CD8-positive, alpha-beta memory T cell (primary cell): Measurements from ENCODE around the gene CYP3A4. TPM values are rescaled to one million over a fixed set of nuclear protein-coding genes. Genes with fewer than 3 reads are reported as not detected.
A peak's percentile ranks its signal among the peaks of the same experiment; 100 is the strongest.

ENCODE experiments used
- CTCF ChIA-PET: fragments of 350-600 bp; sonication (Branson Sonifier 250); formaldehyde crosslinking; loops from one replicate; lab custom pipeline; 2021; ENCODE audit warnings: antibody characterized with exemption; lab: Charles Lee
- POLR2A ChIA-PET: fragments of 350-600 bp; sonication (Branson Sonifier 250); formaldehyde crosslinking; loops from one replicate; lab custom pipeline; 2021; ENCODE audit warnings: antibody characterized with exemption; lab: Charles Lee
- DNase-seq, 5 donors: peaks; one replicate each; pipeline versions ENCODE4 v3.0.0 to v3.0.0-alpha.2; 2020 to 2022; ENCODE audit warnings: mixed read lengths in 1 of 5
- H3K27ac ChIP-seq: one replicate; pipeline ENCODE4 v1.7.0; 2013; ENCODE audit warnings: low read depth, mild to moderate bottlenecking, low read length, moderate library complexity
- H3K27me3 ChIP-seq: 2 replicates; pipeline ENCODE4 v1.7.0; 2013; ENCODE audit warnings: low read length, mild to moderate bottlenecking; ENCODE audit not compliant: insufficient read depth, poor library complexity, severe bottlenecking
- H3K36me3 ChIP-seq: 2 replicates; pipeline ENCODE4 v1.7.0; 2013; ENCODE audit warnings: mild to moderate bottlenecking, low read length, moderate library complexity; ENCODE audit not compliant: insufficient read depth
- H3K4me1 ChIP-seq: 2 replicates; pipeline ENCODE4 v1.7.0; 2013; ENCODE audit warnings: mild to moderate bottlenecking, low read length, moderate library complexity; ENCODE audit not compliant: insufficient read depth
- H3K4me3 ChIP-seq: 2 replicates; pipeline ENCODE4 v1.7.0; 2013; ENCODE audit warnings: mild to moderate bottlenecking, low read length
- H3K9me3 ChIP-seq: 2 replicates; pipeline ENCODE4 v1.7.0; 2013; ENCODE audit warnings: mild to moderate bottlenecking, low read length
- H3K27ac Mint-ChIP-seq, 8 donors: one replicate each; pipeline ENCODE4 v1.8.0; 2020 to 2021; ENCODE audit warnings: mixed read lengths in 8 of 8, mild to moderate bottlenecking in 6 of 8, inconsistent platforms in 3 of 8, moderate library complexity in 3 of 8
- H3K27me3 Mint-ChIP-seq, 2 donors: one replicate each; pipeline ENCODE4 v1.8.0; 2020 to 2021; ENCODE audit warnings: mixed read lengths in 2 of 2, mild to moderate bottlenecking in 1 of 2, moderate library complexity in 1 of 2
- H3K36me3 Mint-ChIP-seq, 3 donors: one replicate each; pipeline ENCODE4 v1.8.0; 2020 to 2021; ENCODE audit warnings: mixed read lengths in 3 of 3, inconsistent platforms in 1 of 3, mild to moderate bottlenecking in 1 of 3
- H3K4me1 Mint-ChIP-seq, 3 donors: one replicate each; pipeline ENCODE4 v1.8.0; 2020 to 2021; ENCODE audit warnings: mixed read lengths in 3 of 3, inconsistent platforms in 1 of 3, mild to moderate bottlenecking in 1 of 3
- H3K4me3 Mint-ChIP-seq, 7 donors: one replicate each; pipeline ENCODE4 v1.8.0; 2020 to 2021; ENCODE audit warnings: mixed read lengths in 7 of 7, mild to moderate bottlenecking in 6 of 7, moderate library complexity in 4 of 7, inconsistent platforms in 2 of 7
- H3K9me3 Mint-ChIP-seq, 5 donors: one replicate each; pipeline ENCODE4 v1.8.0; 2020 to 2022; ENCODE audit warnings: mixed read lengths in 5 of 5, mild to moderate bottlenecking in 3 of 5, moderate library complexity in 2 of 5, inconsistent platforms in 1 of 5
- polyA plus RNA-seq: library from polyadenylated mRNA; unstranded; fragments of 300-500 nt; fragmentation: Illumina TruSeq; gene quantifications from one replicate; pipeline ENCODE4 v1.2.3, GENCODE V29; 2021
- total RNA-seq, 2 experiments: library from RNA; stranded (reverse); gene quantifications; one replicate each; pipeline ENCODE4 v1.2.3, GENCODE V29; 2021

The CYP3A4 gene
- total and polyA plus RNA-seq, 3 experiments from 2014 or later: not detected

GRCh38 chr7:99719996-99720769 is 63.8 kb downstream of the CYP3A4 start:
- Histone ChIP-seq H3K36me3 (no peaks in the 10 kb centered on the region), H3K27ac (no peak overlapping the region), H3K9me3 (no peaks in the 10 kb centered on the region), H3K4me3 (no peak overlapping the region), H3K27me3 (no peaks in the 10 kb centered on the region), H3K4me1 (no peaks in the 10 kb centered on the region)
- no peak overlapping the region for H3K4me3 Mint-ChIP-seq
- POLR2A ChIA-PET: no interaction called here
- H3K27me3 Mint-ChIP-seq: no peaks in the 10 kb centered on the region
- no peak overlapping the region for H3K27ac Mint-ChIP-seq
- peak in 1 of 5 donors; percentile 2 for DNase-seq
- H3K9me3 Mint-ChIP-seq: peaks cover 0 to 2% (median 0%) of the 10 kb centered on the region in 5 donors
- CTCF ChIA-PET: no interaction called here
- no peaks in the 10 kb centered on the region for H3K4me1 Mint-ChIP-seq
- peaks cover 0 to 4% (median 3%) of the 10 kb centered on the region in 3 donors for H3K36me3 Mint-ChIP-seq

DNA sequence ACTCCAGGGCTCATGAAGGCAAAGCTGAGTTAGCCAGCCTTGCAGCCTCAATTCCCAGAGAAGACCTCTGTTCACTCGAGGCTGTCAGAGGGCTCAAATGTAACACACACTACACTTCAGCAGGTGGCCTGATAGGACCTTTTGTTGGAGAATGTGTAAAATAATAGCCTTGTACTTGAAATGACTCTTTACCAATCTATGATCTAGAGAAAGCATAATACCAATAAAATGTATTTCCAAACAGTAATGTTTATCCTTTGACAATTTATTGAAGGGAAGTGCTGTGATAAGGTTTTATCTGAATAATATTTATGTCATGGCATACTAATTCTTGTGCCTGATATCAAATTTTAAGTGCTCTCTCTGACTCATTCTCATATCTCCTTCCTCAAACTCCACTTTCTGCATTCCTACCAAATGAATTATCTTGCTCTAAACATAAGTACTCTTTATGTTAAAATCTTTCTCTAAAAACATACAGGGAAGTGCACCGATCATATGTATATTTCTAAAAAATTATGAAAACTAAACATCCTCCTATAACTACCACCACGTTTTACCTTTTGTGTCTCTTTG is 69.9 kb downstream of the CYP3A4 start:
- Mint-ChIP-seq H3K4me1 (no peaks in the 10 kb centered on the region), H3K9me3 (peaks cover 0 to 2% (median 0%) of the 10 kb centered on the region in 5 donors), H3K4me3 (no peak overlapping the region), H3K27ac (no peak overlapping the region), H3K36me3 (peaks cover 9 to 15% (median 12%) of the 10 kb centered on the region in 3 donors), H3K27me3 (no peaks in the 10 kb centered on the region)
- Histone ChIP-seq H3K36me3 (no peaks in the 10 kb centered on the region), H3K4me3 (no peak overlapping the region), H3K9me3 (no peaks in the 10 kb centered on the region), H3K27ac (no peak overlapping the region), H3K4me1 (no peaks in the 10 kb centered on the region), H3K27me3 (no peaks in the 10 kb centered on the region)
- CTCF ChIA-PET: no interaction called here
- no peak for DNase-seq
- POLR2A ChIA-PET: no interaction called here

GRCh38 chr7:99709838-99710578 is 74.0 kb downstream of the CYP3A4 start:
- Histone ChIP-seq H3K27ac (no peak overlapping the region), H3K4me1 (no peaks in the 10 kb centered on the region), H3K27me3 (no peaks in the 10 kb centered on the region), H3K4me3 (no peak overlapping the region), H3K36me3 (no peaks in the 10 kb centered on the region), H3K9me3 (no peaks in the 10 kb centered on the region)
- no peaks in the 10 kb centered on the region for H3K4me1 Mint-ChIP-seq
- no peaks in the 10 kb centered on the region for H3K9me3 Mint-ChIP-seq
- H3K36me3 Mint-ChIP-seq: peaks cover 10 to 20% (median 12%) of the 10 kb centered on the region in 3 donors
- H3K4me3 Mint-ChIP-seq: no peak overlapping the region
- DNase-seq: no peak
- peak overlapping the region in 1 of 8 donors; percentile 52 for H3K27ac Mint-ChIP-seq
- ChIA-PET CTCF (no interaction called here), POLR2A (no interaction called here)
- H3K27me3 Mint-ChIP-seq: no peaks in the 10 kb centered on the region

- Mint-ChIP-seq H3K27ac (no peak overlapping the region), H3K9me3 (no peaks in the 10 kb centered on the region), H3K4me3 (no peak overlapping the region), H3K27me3 (no peaks in the 10 kb centered on the region), H3K36me3 (peaks cover 5 to 20% (median 10%) of the 10 kb centered on the region in 3 donors), H3K4me1 (no peaks in the 10 kb centered on the region)
- POLR2A ChIA-PET: no interaction called here
- no peaks in the 10 kb centered on the region for H3K36me3 ChIP-seq
- H3K27ac ChIP-seq: no peak overlapping the region
- no peaks in the 10 kb centered on the region for H3K4me1 ChIP-seq
- H3K9me3 ChIP-seq: no peaks in the 10 kb centered on the region
- H3K27me3 ChIP-seq: no peaks in the 10 kb centered on the region
- H3K4me3 ChIP-seq: no peak overlapping the region
- no peak for DNase-seq
- CTCF ChIA-PET: no interaction called here
These were observed 74.7 kb downstream of the CYP3A4 start for GRCh38 chr7:99709260-99709659.

DNA sequence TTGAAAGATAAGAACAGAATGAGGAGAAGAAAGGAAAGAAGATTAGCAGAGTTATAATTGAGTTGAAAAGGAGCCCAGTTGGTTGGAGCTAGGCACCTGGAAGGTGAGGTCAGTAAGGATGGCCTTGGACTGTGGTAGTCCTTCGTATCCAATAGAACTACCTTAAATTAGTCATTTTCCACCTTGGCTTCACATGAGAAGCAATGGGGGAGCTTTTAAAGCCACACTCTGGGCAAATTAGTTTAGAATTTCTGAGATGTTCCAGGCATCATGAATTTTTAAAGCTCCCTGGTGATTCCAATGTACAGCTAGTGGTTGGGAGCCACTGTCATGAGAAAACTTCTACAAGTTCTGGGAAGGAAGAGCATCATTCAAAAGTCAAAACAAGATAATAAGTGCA is 76.9 kb downstream of the CYP3A4 start:
- ChIA-PET CTCF (no interaction called here), POLR2A (no interaction called here)
- H3K27ac ChIP-seq: no peak overlapping the region
- H3K36me3 ChIP-seq: no peaks in the 10 kb centered on the region
- no peaks in the 10 kb centered on the region for H3K4me1 ChIP-seq
- no peaks in the 10 kb centered on the region for H3K9me3 Mint-ChIP-seq
- H3K36me3 Mint-ChIP-seq: peaks cover 3 to 20% (median 12%) of the 10 kb centered on the region in 3 donors
- no peak overlapping the region for H3K4me3 Mint-ChIP-seq
- no peaks in the 10 kb centered on the region for H3K4me1 Mint-ChIP-seq
- no peak for DNase-seq
- peaks cover 0 to 3% of the 10 kb centered on the region in 2 donors for H3K27me3 Mint-ChIP-seq
- no peaks in the 10 kb centered on the region for H3K9me3 ChIP-seq
- no peaks in the 10 kb centered on the region for H3K27me3 ChIP-seq
- no peak overlapping the region for H3K4me3 ChIP-seq
- H3K27ac Mint-ChIP-seq: no peak overlapping the region

Other genes starting within 250 kb of the CYP3A4 start
- 1 to 10 TPM; 7.9 to 8.4 TPM for gene FAM200A, start 232.1 kb downstream of the CYP3A4 start, total RNA-seq
- gene FAM200A, start 232.1 kb downstream of the CYP3A4 start, polyA plus RNA-seq: 7.6 TPM
- gene ZNF655, start 225.5 kb downstream of the CYP3A4 start, total RNA-seq: 10 to 100 TPM; 55.8 to 58.2 TPM
- gene ZNF655, start 225.5 kb downstream of the CYP3A4 start, polyA plus RNA-seq: 91.6 TPM
- gene TMEM225B, start 185.9 kb downstream of the CYP3A4 start, total RNA-seq: under 1 TPM; 0.55 to 0.70 TPM
- 1.5 TPM for gene TMEM225B, start 185.9 kb downstream of the CYP3A4 start, polyA plus RNA-seq
- 10 to 100 TPM; 26.6 to 27.8 TPM for gene ZSCAN25, start 167.2 kb downstream of the CYP3A4 start, total RNA-seq
- gene ZSCAN25, start 167.2 kb downstream of the CYP3A4 start, polyA plus RNA-seq: 13.0 TPM
- not detected for gene CYP3A5, start 104.2 kb downstream of the CYP3A4 start, total RNA-seq
- gene CYP3A5, start 104.2 kb downstream of the CYP3A4 start, polyA plus RNA-seq: 0.16 TPM
- not detected for gene CYP3A7, start 49.0 kb downstream of the CYP3A4 start, total RNA-seq
- gene CYP3A7, start 49.0 kb downstream of the CYP3A4 start, polyA plus RNA-seq: not detected
- gene CYP3A43, start 43.8 kb upstream of the CYP3A4 start, total RNA-seq: not detected
- gene CYP3A43, start 43.8 kb upstream of the CYP3A4 start, polyA plus RNA-seq: not detected
- gene OR2AE1, start 92.8 kb upstream of the CYP3A4 start, total RNA-seq: under 1 TPM in 1 of 2 experiments, not detected in 1; 0.26 TPM
- not detected for gene OR2AE1, start 92.8 kb upstream of the CYP3A4 start, polyA plus RNA-seq
- gene TRIM4, start 135.3 kb upstream of the CYP3A4 start, total RNA-seq: 10 to 100 TPM; 30.0 to 31.0 TPM
- gene TRIM4, start 135.3 kb upstream of the CYP3A4 start, polyA plus RNA-seq: 25.8 TPM
- under 1 TPM in 1 of 2 experiments, not detected in 1; 0.20 TPM for gene GJC3, start 145.4 kb upstream of the CYP3A4 start, total RNA-seq
- not detected for gene GJC3, start 145.4 kb upstream of the CYP3A4 start, polyA plus RNA-seq
- not detected for gene AZGP1, start 191.8 kb upstream of the CYP3A4 start, total RNA-seq
- not detected for gene AZGP1, start 191.8 kb upstream of the CYP3A4 start, polyA plus RNA-seq
- gene ZKSCAN1, start 231.4 kb upstream of the CYP3A4 start, total RNA-seq: 10 to 100 TPM; 48.4 to 53.4 TPM
- gene ZKSCAN1, start 231.4 kb upstream of the CYP3A4 start, polyA plus RNA-seq: 57.9 TPM